ENCODE data around the gene UBL5.

- no peak for TF ChIP-seq CTCF (IDR thresholded peaks at IDR 0.05)
- no peak for TF ChIP-seq POLR2AphosphoS5 (IDR thresholded peaks at IDR 0.05; ENCODE audit: insufficient read depth in 1 of 2, low read depth in 1 of 2)
Measured at GRCh38 chr19:9868983-9869617, 41.4 kb downstream of the UBL5 start.
